Spleen (tissue), 7 donors: Measurements from ENCODE around the gene ZNF740.
A peak's percentile ranks its signal among the peaks of the same experiment; 100 is the strongest.

ENCODE experiments used
- CTCF ChIP-seq, 11 experiments: fragments of 200-600 bp in 7 of 11; fragments of 450-650 bp in 4 of 11; sonication (generic) in 4 of 11; IDR thresholded peaks in 8 of 11; conservative IDR thresholded peaks in 3 of 11; 1 replicate in 7 of 11; 2 replicates in 4 of 11; pipeline versions ENCODE4 v1.4.0 to v1.8.0; 2016 to 2021; ENCODE audit warnings: antibody characterized with exemption in 11 of 11, inconsistent platforms in 4 of 11, mild to moderate bottlenecking in 1 of 11
- POLR2A ChIP-seq, 3 donors: fragments of 450-650 bp; IDR thresholded peaks; one replicate each; pipeline ENCODE4 v1.5.1; 2017; ENCODE audit warnings: antibody characterized with exemption in 3 of 3, mild to moderate bottlenecking in 1 of 3
- POLR2AphosphoS5 ChIP-seq, 3 donors: sonication (generic); formaldehyde crosslinking; IDR thresholded peaks; one replicate each; pipeline ENCODE4 v1.5.1; 2017; ENCODE audit warnings: antibody characterized with exemption in 3 of 3
- donor health status: DM: no; HTN: no; CAD: no; lungs with moderate emphysema.
- donor health status: DM: no; HTN: no; CAD: no.
- donor health status: DM: no; HTN: no; CAD: no.

- TF ChIP-seq POLR2AphosphoS5 (IDR thresholded peaks at IDR 0.05), result peak in 1 of 3 donors; percentile 56
- TF ChIP-seq POLR2A (IDR thresholded peaks at IDR 0.05), result no peak
- TF ChIP-seq CTCF (IDR thresholded peaks at IDR 0.05 in 8 of 11, conservative IDR thresholded peaks at IDR 0.05 in 3 of 11), result no peak
These were observed 16.6 kb downstream of the ZNF740 start for GRCh38 chr12:53197011-53197640.
